ENCODE measurements around the gene ADARB1. TPM values are rescaled to one million over a fixed set of nuclear protein-coding genes. Genes with fewer than 3 reads are reported as not detected.

The ADARB1 gene
- polyA plus RNA-seq, 1 of the 3 experiments (the other 2 are of a cell fraction): 7.8 TPM

- H3K4me1 ChIP-seq (ENCODE audit: control insufficient read depth in 1 of 2, insufficient read depth in 2 of 2, low read depth in 1 of 2, low read length in 1 of 2): peaks cover 0 to 3% of the 10 kb centered on the region in 2 experiments; a peak in 1 of 4 replicates
Measured at GRCh38 chr21:45180246-45180599, 105.8 kb downstream of the ADARB1 start.

More at GRCh38 chr21:45180246-45180599, 105.8 kb downstream of the ADARB1 start:
- Histone ChIP-seq H3K9me3 (no peaks in the 10 kb centered on the region), H3K4me2 (no peak overlapping the region), H3F3A (replicated peaks; ENCODE audit: insufficient read depth) (no peaks in the 10 kb centered on the region), H3K27ac (ENCODE audit: low read depth in 2 of 2, low read length in 1 of 2) (no peak overlapping the region), H3K79me2 (ENCODE audit: insufficient read depth) (no peaks in the 10 kb centered on the region), H3K9me2 (no peaks in the 10 kb centered on the region), H3K9ac (no peak overlapping the region), H2AFZ (ENCODE audit: low read depth) (no peak overlapping the region), H3K27me3 (ENCODE audit: insufficient read depth) (no peaks in the 10 kb centered on the region), H3K4me3 (ENCODE audit: low read depth in 2 of 2, low read length in 1 of 2) (no peak overlapping the region), H4K20me1 (ENCODE audit: insufficient read depth) (no peaks in the 10 kb centered on the region), H3K36me3 (replicated peaks in 1 of 2; ENCODE audit: control insufficient read depth in 1 of 2, insufficient read depth in 2 of 2, low read length in 1 of 2) (peaks cover 11 to 13% of the 10 kb centered on the region in 2 experiments)
- TF ChIP-seq RFX5 (IDR thresholded peaks at IDR 0.05; ENCODE audit: low read length): no peak
- TF ChIP-seq MAX (IDR thresholded peaks at IDR 0.05; ENCODE audit: low read depth): no peak
- no peak for TF ChIP-seq JUND (IDR thresholded peaks at IDR 0.05)
- TF ChIP-seq USF1 (IDR thresholded peaks at IDR 0.05; ENCODE audit: borderline replicate concordance, low read depth): no peak
- TF ChIP-seq ZBTB33 (IDR thresholded peaks at IDR 0.05; ENCODE audit: borderline replicate concordance, low read depth): no peak
- TF ChIP-seq PBX3 (IDR thresholded peaks at IDR 0.05): no peak
- no peak for TF ChIP-seq SIN3A (IDR thresholded peaks at IDR 0.05; ENCODE audit: borderline replicate concordance, low read depth, low read length)
- TF ChIP-seq FOSL2 (IDR thresholded peaks at IDR 0.05; ENCODE audit: borderline replicate concordance, low read depth): no peak
- TF ChIP-seq CHD2 (IDR thresholded peaks at IDR 0.05; ENCODE audit: low read length, partially characterized antibody): no peak
- TF ChIP-seq IRF3 (IDR thresholded peaks at IDR 0.05; ENCODE audit: low read depth, low read length): no peak
- no peak for DNase-seq
- POLR2A ChIA-PET: no interaction called here
- 93% methylated on average over 11 of the region's 11 CpGs for WGBS (ENCODE audit: low lambda C conversion rate)
- CTCF ChIA-PET: interaction anchor here (1.8 kb wide), 1 partner anchor 40 kb away, joined by 9 read pairs; no protein-coding TSS in a partner anchor
